Measurements from ENCODE around the gene ZNF530.

DNA sequence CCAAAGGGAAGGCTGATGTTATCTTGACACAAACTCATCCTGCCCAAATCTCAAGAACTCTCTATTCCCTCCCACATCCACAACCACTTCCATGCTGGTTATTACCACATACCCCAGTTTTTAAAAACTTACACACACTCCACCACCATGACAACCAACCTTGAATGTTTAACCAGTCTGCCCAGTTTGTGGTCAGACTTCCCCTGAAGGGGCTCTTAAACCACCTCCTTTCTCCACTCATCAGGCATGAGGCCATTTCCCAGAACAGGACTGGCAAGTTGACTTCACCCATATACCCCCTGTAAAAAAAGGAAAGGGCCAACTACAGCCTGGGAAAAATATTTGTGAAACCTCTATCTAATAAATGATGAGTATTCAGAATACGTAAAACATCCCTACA, 56.7 kb downstream of the ZNF530 start:
- TF ChIP-seq, protein P1, sequence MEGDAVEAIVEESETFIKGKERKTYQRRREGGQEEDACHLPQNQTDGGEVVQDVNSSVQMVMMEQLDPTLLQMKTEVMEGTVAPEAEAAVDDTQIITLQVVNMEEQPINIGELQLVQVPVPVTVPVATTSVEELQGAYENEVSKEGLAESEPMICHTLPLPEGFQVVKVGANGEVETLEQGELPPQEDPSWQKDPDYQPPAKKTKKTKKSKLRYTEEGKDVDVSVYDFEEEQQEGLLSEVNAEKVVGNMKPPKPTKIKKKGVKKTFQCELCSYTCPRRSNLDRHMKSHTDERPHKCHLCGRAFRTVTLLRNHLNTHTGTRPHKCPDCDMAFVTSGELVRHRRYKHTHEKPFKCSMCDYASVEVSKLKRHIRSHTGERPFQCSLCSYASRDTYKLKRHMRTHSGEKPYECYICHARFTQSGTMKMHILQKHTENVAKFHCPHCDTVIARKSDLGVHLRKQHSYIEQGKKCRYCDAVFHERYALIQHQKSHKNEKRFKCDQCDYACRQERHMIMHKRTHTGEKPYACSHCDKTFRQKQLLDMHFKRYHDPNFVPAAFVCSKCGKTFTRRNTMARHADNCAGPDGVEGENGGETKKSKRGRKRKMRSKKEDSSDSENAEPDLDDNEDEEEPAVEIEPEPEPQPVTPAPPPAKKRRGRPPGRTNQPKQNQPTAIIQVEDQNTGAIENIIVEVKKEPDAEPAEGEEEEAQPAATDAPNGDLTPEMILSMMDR (conservative IDR thresholded peaks at IDR 0.05), result no peak
- TF ChIP-seq ZFX (IDR thresholded peaks at IDR 0.05), result no peak
